HCT116 (cell line): ENCODE results near the gene C11orf52.

Experiments
- CBX3 ChIP-seq: IDR thresholded peaks from 2 replicates; pipeline ENCODE4 v1.6.1; 2012; ENCODE audit warnings: low read depth
- CEBPB ChIP-seq: IDR thresholded peaks from 2 replicates; pipeline ENCODE4 v1.6.1; 2012; ENCODE audit warnings: low read depth
- CTCF ChIP-seq, 3 experiments: fragments of 200-600 bp in 1 of 3; sonication (generic) in 1 of 3; IDR thresholded peaks in 2 of 3; conservative IDR thresholded peaks in 1 of 3; 2 replicates each; pipeline ENCODE4 v1.5.1; 2012 to 2017; ENCODE audit warnings: low read depth in 2 of 3, low read length in 2 of 3, antibody characterized with exemption in 1 of 3, borderline replicate concordance in 1 of 3, control low read depth in 1 of 3, mild to moderate bottlenecking in 1 of 3, mixed read lengths in 1 of 3, mixed run types in 1 of 3, moderate library complexity in 1 of 3; ENCODE audit not compliant: insufficient read depth in 1 of 3
- EZH2 ChIP-seq: fragments of 200-600 bp; sonication (generic); IDR thresholded peaks from 2 replicates; pipeline ENCODE4 v1.6.1; 2017; ENCODE audit warnings: antibody characterized with exemption, mixed run types
- FOSL1 ChIP-seq: IDR thresholded peaks from 2 replicates; pipeline ENCODE4 v1.6.1; 2012; ENCODE audit warnings: low read depth
- JUND ChIP-seq: IDR thresholded peaks from 2 replicates; pipeline ENCODE4 v1.6.1; 2012
- MAX ChIP-seq: IDR thresholded peaks from 2 replicates; pipeline ENCODE4 v1.6.1; 2012
- POLR2A ChIP-seq: IDR thresholded peaks from 2 replicates; pipeline ENCODE4 v1.7.0; 2011; ENCODE audit warnings: borderline replicate concordance; ENCODE audit not compliant: insufficient read depth, insufficient read length; ENCODE audit errors: extremely low read depth
- POLR2AphosphoS5 ChIP-seq: IDR thresholded peaks from 2 replicates; pipeline ENCODE4 v1.6.1; 2011; ENCODE audit warnings: mild to moderate bottlenecking, low read depth, low read length, moderate library complexity
- RAD21 ChIP-seq: IDR thresholded peaks from 2 replicates; pipeline ENCODE4 v1.6.1; 2012; ENCODE audit warnings: low read depth, mild to moderate bottlenecking
- REST ChIP-seq: IDR thresholded peaks from 2 replicates; pipeline ENCODE4 v1.6.1; 2012; ENCODE audit warnings: low read depth
- SIN3A ChIP-seq: IDR thresholded peaks from 2 replicates; pipeline ENCODE4 v1.6.1; 2012; ENCODE audit warnings: low read depth
- SRF ChIP-seq: IDR thresholded peaks from 2 replicates; pipeline ENCODE4 v1.6.1; 2012; ENCODE audit warnings: low read depth
- ZNF274 ChIP-seq: fragments of 200-500 bp; sonication (Bioruptor generic); IDR thresholded peaks from 2 replicates; pipeline ENCODE4 v1.6.1; 2014; ENCODE audit warnings: mild to moderate bottlenecking, low read depth, low read length, inconsistent platforms

GRCh38 chr11:111917788-111918187, 925 bp upstream of the C11orf52 start:
- TF ChIP-seq CEBPB (no peak), ZNF274 (no peak), POLR2AphosphoS5 (no peak), SRF (no peak), FOSL1 (no peak), JUND (no peak), CBX3 (no peak), CTCF (IDR thresholded peaks at IDR 0.05 in 2 of 3, conservative IDR thresholded peaks at IDR 0.05 in 1 of 3; ENCODE audit: borderline replicate concordance in 1 of 3, insufficient read depth in 1 of 3, low read depth in 2 of 3, low read length in 2 of 3) (no peak), SIN3A (no peak), POLR2A (no peak), MAX (no peak), REST (no peak), RAD21 (no peak), EZH2 (no peak)
